Effector memory CD8-positive, alpha-beta T cell (primary cell): ENCODE results near the gene KMT2C.
A peak's percentile ranks its signal among the peaks of the same experiment; 100 is the strongest.

Source experiments
- ATAC-seq: fragments of 150-1000 bp; cut with Tn5 transposase; replicated peaks from 2 replicates; pipeline ENCODE4 v1.10.0; 2021; ENCODE audit warnings: mild to moderate bottlenecking, moderate library complexity
- DNase-seq, 3 experiments: peaks; one replicate each; pipeline ENCODE4 v3.0.0; 2021
- H3K27ac Mint-ChIP-seq, 2 donors: one replicate each; pipeline ENCODE4 v1.8.0; 2022; ENCODE audit warnings: mild to moderate bottlenecking in 2 of 2, mixed read lengths in 2 of 2, moderate library complexity in 2 of 2
- H3K27me3 Mint-ChIP-seq, 2 donors: one replicate each; pipeline ENCODE4 v1.8.0; 2022; ENCODE audit warnings: mixed read lengths in 2 of 2
- H3K36me3 Mint-ChIP-seq: one replicate; pipeline ENCODE4 v1.8.0; 2022; ENCODE audit warnings: mild to moderate bottlenecking, moderate library complexity, mixed read lengths; ENCODE audit not compliant: insufficient read depth
- H3K4me1 Mint-ChIP-seq, 2 donors: one replicate each; pipeline ENCODE4 v1.8.0; 2022; ENCODE audit warnings: low read depth in 2 of 2, mixed read lengths in 2 of 2
- H3K4me3 Mint-ChIP-seq, 2 donors: one replicate each; pipeline ENCODE4 v1.8.0; 2022; ENCODE audit warnings: mild to moderate bottlenecking in 2 of 2, mixed read lengths in 2 of 2, moderate library complexity in 2 of 2
- H3K9me3 Mint-ChIP-seq, 2 donors: one replicate each; pipeline ENCODE4 v1.8.0; 2022; ENCODE audit warnings: mixed read lengths in 2 of 2

The KMT2C gene

DNA sequence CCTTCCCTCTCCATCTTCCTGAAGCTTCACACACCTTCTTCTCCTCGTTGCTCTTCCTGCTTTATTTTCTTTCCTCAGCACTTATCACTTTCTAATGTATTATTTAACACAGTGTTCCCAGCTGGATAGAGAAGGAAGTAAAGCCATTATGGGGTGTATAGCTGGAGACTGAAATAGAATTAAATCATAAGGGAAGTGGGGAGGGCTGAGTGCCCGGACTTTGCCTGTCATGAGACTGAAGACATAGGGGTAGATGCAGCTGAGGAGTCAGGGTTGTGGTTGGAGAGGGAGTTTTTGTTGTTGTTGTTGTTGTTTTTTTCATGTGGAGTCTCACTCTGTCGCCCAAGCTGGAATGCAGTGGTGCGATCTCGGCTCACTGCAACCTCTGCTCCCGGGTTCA, 345.1 kb downstream of the KMT2C start:
- peaks cover 0 to 3% of the 10 kb centered on the region in 2 donors for H3K9me3 Mint-ChIP-seq
- H3K27ac Mint-ChIP-seq, result no peak overlapping the region
- DNase-seq (no peak), ATAC-seq (no peak)
- H3K27me3 Mint-ChIP-seq, result no peaks in the 10 kb centered on the region
- no peak overlapping the region for H3K4me3 Mint-ChIP-seq
- H3K36me3 Mint-ChIP-seq, result peaks cover 9% of the 10 kb centered on the region
- peaks cover 8 to 23% of the 10 kb centered on the region in 2 donors for H3K4me1 Mint-ChIP-seq

DNA sequence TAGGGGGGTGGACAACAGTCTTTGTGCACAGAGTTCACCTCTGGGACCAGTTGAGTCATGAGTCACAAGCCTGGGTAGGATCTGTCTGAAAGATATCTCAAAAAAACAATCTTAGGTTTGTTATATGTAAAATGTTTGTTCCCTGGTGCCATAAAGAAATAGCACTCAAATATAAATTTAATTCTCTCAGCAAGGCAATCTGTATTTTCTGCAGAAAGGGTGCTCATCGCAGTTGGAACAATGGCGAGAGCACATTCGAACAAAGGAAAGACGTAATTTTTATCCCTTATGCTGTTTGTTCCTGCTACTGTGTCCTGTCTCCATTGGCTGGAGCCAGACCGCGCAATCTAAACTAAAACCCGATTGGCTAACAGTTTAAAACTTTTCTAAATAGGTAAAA, 346.6 kb downstream of the KMT2C start:
- no peak overlapping the region for H3K27ac Mint-ChIP-seq
- no peak overlapping the region for H3K4me3 Mint-ChIP-seq
- peaks cover 0 to 3% of the 10 kb centered on the region in 2 donors for H3K9me3 Mint-ChIP-seq
- DNase-seq (no peak), ATAC-seq (no peak)
- peaks cover 5% of the 10 kb centered on the region for H3K36me3 Mint-ChIP-seq
- H3K4me1 Mint-ChIP-seq, result peaks cover 8 to 32% of the 10 kb centered on the region in 2 donors
- H3K27me3 Mint-ChIP-seq, result no peaks in the 10 kb centered on the region

DNA sequence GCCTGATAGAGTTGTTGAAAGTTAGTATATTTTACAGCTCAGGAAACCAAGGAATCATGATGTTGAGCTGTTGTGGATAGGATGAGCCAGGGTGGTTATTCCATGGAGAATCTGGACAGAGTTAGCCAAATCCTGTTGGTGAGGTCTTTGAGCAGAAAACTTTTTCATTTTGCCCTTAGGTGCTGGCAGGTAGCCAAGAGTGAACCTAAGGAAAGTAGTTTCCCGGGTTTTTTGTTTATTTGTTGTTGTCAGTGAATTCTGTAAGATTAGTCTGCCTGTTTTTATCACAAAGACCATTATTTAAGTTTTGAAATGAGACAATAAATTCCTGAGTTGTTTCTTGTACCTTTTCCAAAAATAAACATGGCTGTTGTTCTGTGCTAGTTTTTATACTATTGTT, 349.3 kb downstream of the KMT2C start:
- peaks cover 0 to 3% of the 10 kb centered on the region in 2 donors for H3K9me3 Mint-ChIP-seq
- H3K27me3 Mint-ChIP-seq, result no peaks in the 10 kb centered on the region
- H3K27ac Mint-ChIP-seq, result no peak overlapping the region
- ATAC-seq (no peak), DNase-seq (no peak)
- H3K36me3 Mint-ChIP-seq, result no peaks in the 10 kb centered on the region
- peaks cover 14 to 42% of the 10 kb centered on the region in 2 donors for H3K4me1 Mint-ChIP-seq
- H3K4me3 Mint-ChIP-seq, result no peak overlapping the region

DNA sequence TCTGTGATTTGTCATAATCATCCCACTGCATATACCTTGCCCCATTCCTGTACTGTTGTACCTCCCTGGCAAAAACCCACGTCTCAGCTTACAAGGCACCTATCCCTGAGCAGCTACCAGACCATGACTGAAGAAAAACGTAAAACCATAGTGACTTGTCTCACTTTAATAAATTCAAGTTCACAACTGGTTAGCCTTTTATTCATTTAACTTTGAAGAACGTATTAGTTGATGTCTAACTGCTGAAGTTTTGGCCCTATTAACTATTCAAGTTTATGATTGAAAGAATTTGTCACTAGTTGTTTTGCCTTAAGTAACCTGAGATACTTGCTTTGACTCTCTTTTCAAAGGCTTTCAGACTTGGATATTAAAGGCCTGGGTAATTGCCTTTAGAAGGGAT, 350.7 kb downstream of the KMT2C start:
- Mint-ChIP-seq H3K27me3 (no peaks in the 10 kb centered on the region), H3K27ac (peak overlapping the region in 1 of 2 donors; percentile 15), H3K4me1 (peaks cover 11 to 37% of the 10 kb centered on the region in 2 donors), H3K4me3 (no peak overlapping the region), H3K9me3 (peaks cover 0 to 3% of the 10 kb centered on the region in 2 donors), H3K36me3 (no peaks in the 10 kb centered on the region)
- DNase-seq (no peak), ATAC-seq (no peak)
